Urinary bladder (tissue), 4 donors: Measurements from ENCODE around the gene TBRG1. TPM values are rescaled to one million over a fixed set of nuclear protein-coding genes. Genes with fewer than 3 reads are reported as not detected.
"Not testable (repeated sequence)": the region's sequence is repeated elsewhere in the genome, so short reads cannot be mapped to it uniquely, and the experiment has no call there.

ENCODE experiments used
- DNase-seq: peaks from one replicate; pipeline ENCODE4 v3.0.0-alpha.2; 2015; ENCODE audit errors: extremely low spot score
- H3K27ac ChIP-seq: one replicate; pipeline ENCODE4 v1.5.1; 2013; ENCODE audit warnings: low read depth, mild to moderate bottlenecking, moderate library complexity
- H3K36me3 ChIP-seq: one replicate; pipeline ENCODE4 v1.6.1; 2013; ENCODE audit warnings: mild to moderate bottlenecking, moderate library complexity; ENCODE audit not compliant: insufficient read depth
- H3K4me1 ChIP-seq: one replicate; pipeline ENCODE4 v1.6.1; 2013; ENCODE audit warnings: mild to moderate bottlenecking, moderate library complexity; ENCODE audit not compliant: insufficient read depth
- H3K4me3 ChIP-seq: one replicate; pipeline ENCODE4 v1.5.1; 2013; ENCODE audit warnings: low read depth, low read length
- WGBS: extraction: QIAGEN DNeasy Blood & Tissue Kit; methylation state at CpG from one replicate; pipeline ENCODE4 v1.1.7; 2013; 5-methylcytosine and 5-hydroxymethylcytosine counted together
- polyA plus RNA-seq: library from polyadenylated mRNA; stranded (reverse); fragments of 200-250 nt; gene quantifications from one replicate; pipeline ENCODE4 v1.2.3, GENCODE V29; 2013
- total RNA-seq: library from RNA; depleted of rRNA; stranded (reverse); fragments of >200 nt; gene quantifications from one replicate; pipeline ENCODE4 v1.2.3, GENCODE V29; 2014
- donor health status: healthy with polysubstance abuse.
- donor health status: healthy.

The TBRG1 gene
- total and polyA plus RNA-seq, 2 donors, result 25.0 to 32.8 TPM

DNA sequence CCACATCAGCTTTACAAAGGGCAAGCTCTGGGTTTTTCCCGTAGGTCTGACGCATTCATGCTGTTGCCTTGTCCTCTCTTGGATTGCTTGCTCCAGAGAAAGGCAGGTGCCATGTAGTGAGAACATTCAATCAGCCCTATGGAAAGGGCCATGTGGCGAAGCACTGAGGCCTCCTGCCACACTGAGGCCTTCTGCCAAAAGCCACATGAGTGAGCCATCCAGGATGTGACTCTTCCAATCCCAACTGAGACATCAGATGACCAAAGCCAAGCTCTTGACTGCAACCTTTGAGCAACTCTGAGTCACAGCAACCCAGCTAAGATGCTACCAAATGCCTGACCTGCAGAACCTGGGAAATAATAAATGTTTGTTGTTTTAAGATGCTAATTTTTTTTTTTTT, 20.5 kb upstream of the TBRG1 start:
- H3K4me1 ChIP-seq, result no peaks in the 10 kb centered on the region
- no peaks in the 10 kb centered on the region for H3K36me3 ChIP-seq
- H3K4me3 ChIP-seq, result no peak overlapping the region
- no peak for DNase-seq
- H3K27ac ChIP-seq, result no peak overlapping the region
- 67% methylated on average over 3 of the region's 3 CpGs for WGBS

DNA sequence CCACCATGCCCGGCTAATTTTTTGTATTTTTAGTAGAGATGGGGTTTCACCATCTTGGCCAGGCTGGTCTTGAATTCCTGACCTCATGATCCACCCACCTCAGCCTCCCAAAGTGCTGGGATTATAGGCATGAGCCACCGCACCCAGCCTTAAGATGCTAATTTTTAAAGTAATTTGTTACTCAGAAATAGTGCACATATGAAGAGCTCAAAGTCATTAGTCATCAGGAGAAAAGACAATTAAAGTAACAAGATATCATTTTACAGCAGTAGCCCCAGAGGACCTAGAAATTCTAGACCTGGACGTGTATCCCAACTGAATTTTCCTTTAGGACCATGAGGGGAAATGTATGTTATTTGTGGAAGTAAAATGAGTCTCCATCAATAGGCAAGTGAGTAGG, 19.9 kb upstream of the TBRG1 start:
- WGBS, result 70% methylated on average over 3 of the region's 3 CpGs
- not testable (repeated sequence) for H3K27ac ChIP-seq, DNase-seq, H3K4me3 ChIP-seq, H3K36me3 ChIP-seq, H3K4me1 ChIP-seq

DNA sequence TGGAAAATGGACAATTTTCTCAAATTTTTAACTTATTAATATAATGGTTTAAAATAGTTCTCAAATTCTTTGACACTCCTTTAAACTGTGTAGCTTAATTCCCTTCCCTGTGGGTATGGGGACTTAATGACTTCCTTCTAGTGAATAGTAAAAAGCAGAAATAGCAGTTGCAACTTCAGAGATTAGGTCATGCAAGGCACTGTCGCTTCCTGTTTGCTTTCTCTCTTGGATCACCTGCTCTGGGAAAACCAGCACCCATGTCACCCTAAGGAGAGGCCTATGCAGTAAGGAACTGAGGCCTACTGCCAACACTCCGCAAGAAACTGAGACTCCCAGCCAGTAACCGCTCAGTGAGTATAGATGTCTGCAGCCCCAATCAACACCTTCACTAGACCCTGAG, 16.9 kb upstream of the TBRG1 start:
- H3K4me3 ChIP-seq, result no peak overlapping the region
- no peaks in the 10 kb centered on the region for H3K36me3 ChIP-seq
- no peak for DNase-seq
- no peaks in the 10 kb centered on the region for H3K4me1 ChIP-seq
- H3K27ac ChIP-seq, result no peak overlapping the region
- 75% methylated on average over 3 of the region's 3 CpGs for WGBS

DNA sequence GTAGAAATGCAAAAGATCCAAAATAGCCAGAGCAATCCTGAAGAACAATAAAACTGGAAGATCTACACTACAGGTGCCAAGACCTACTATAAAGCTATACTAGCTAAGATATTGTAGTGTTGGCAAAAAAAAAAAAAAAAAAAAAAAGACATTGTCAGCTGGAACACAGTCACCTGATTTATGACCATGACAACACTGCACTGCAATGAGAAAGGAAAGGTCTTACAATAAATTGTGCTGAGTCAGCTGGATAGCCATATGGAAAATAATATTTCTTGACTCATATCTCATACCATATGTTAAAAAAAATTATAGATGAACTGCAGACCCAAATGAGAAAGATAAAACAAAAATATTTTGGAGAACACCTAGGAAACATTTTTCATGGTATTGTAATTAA, 14.5 kb upstream of the TBRG1 start:
- Histone ChIP-seq H3K4me1 (no peaks in the 10 kb centered on the region), H3K36me3 (no peaks in the 10 kb centered on the region), H3K27ac (no peak overlapping the region), H3K4me3 (no peak overlapping the region)
- no peak for DNase-seq

DNA sequence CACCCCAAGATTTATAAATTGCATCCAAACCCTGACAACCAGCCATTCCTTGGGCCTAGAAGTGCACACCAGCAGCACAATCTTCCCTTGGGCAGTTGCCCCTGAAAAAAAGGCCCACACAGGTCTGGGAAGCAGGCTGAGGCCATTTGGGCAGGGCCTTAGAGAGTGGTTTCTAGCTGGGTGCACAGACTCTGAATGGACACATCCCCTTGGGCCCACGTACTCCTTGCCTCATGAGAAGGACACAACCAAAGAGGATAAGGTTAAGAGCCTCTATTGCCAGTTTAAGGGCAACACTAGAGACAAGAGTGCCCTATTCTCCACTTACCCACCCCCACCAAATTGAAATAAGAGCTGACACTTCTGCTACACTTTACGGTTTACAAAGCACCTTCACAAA, 12.4 kb upstream of the TBRG1 start:
- H3K4me1 ChIP-seq, result no peaks in the 10 kb centered on the region
- H3K36me3 ChIP-seq, result no peaks in the 10 kb centered on the region
- no peak overlapping the region for H3K27ac ChIP-seq
- H3K4me3 ChIP-seq, result no peak overlapping the region
- 76% methylated on average over 2 of the region's 2 CpGs for WGBS
- no peak for DNase-seq

GRCh38 chr11:124611064-124611463, 11.6 kb upstream of the TBRG1 start, which contains the start of gene PANX3:
Gene PANX3 (plus strand): TSS chr11:124611428. CDS start chr11:124611557, 129 bp downstream.
- no peaks in the 10 kb centered on the region for H3K4me1 ChIP-seq
- no peak within 1 kb of the TSS for H3K27ac ChIP-seq
- DNase-seq, result no peak
- WGBS, result 72% methylated on average over 5 of the region's 5 CpGs
- H3K36me3 ChIP-seq, result no peaks in the 10 kb centered on the region
- no peak within 1 kb of the TSS for H3K4me3 ChIP-seq

DNA sequence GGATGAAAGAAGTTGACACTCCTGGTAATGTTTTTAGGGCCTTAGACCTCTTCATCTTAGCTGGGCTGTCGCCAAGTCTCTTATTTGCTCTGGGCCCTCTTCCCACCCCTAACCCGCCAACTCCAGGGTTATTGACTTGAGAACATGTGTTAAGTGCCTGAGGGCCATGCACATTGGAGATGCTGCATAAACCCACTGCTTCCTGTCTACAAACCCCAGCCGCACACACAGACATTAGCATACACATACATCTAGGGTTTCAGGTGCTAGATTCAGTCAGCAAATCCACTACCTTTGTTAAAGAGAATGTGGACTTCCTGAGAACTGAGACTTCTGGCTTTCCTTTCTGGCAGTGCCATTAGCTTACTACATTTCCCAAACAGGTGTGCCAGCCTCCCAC, 10.6 kb upstream of the TBRG1 start:
- Histone ChIP-seq H3K4me1 (no peaks in the 10 kb centered on the region), H3K4me3 (no peak overlapping the region), H3K27ac (no peak overlapping the region), H3K36me3 (no peaks in the 10 kb centered on the region)
- WGBS, result 68% methylated on average over 3 of the region's 3 CpGs
- no peak for DNase-seq

DNA sequence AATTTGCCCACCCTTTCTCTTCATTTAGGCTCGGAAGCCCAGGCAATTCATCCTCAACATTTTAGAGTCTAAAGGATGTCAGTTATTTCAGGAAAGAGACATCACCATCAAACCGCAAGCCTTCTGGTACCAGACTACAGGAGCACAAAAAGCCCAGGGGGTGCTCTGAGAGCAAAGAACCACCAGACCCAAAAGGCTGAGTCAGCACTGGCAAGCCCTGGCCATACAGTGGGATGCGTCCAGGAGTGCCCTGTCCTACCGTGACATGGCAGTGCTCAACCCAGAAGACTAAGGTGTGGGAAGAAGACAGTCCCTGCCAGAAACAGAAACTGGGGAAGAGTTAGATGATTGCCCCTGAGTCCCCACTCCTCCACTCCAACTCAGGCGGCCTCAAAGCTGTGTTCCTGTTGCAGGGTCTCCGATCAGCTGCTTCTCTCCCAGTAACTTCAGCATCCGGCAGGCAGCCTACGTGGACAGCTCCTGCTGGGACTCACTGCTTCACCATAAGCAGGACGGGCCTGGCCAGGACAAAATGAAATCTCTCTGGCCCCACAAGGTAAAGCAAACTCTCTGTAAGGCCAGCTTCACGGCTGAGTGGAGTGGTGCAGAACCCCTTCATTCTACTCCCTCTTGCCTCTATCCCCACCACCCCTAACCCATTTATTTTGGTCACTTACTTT, 10.0 kb upstream of the TBRG1 start:
- 44% methylated on average over 10 of the region's 10 CpGs for WGBS
- no peak for DNase-seq
- H3K27ac ChIP-seq, result no peak overlapping the region
- no peaks in the 10 kb centered on the region for H3K36me3 ChIP-seq
- H3K4me1 ChIP-seq, result no peaks in the 10 kb centered on the region
- H3K4me3 ChIP-seq, result no peak overlapping the region

DNA sequence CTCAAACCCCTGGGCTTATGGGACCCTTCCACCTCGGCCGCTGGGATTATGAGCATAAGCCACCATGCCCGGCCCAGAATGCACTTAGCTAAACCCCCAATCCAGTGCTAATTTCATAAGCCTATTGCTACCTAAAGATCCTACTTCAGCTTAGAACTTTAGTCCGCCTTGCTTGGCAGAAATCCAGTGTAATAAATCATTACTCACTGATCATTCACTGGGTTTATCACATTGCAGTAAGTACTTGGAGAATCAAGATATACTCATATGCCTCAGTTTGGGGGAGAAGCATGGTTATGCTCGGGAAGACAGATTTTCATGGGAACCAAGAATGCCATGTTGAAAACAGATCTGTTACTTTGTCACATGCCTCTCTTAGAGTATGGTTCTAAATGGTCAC, 3.8 kb upstream of the TBRG1 start:
- DNase-seq, result no peak
- WGBS, result 72% methylated on average over 5 of the region's 5 CpGs
- Histone ChIP-seq H3K4me3 (no peak overlapping the region), H3K4me1 (no peaks in the 10 kb centered on the region), H3K36me3 (no peaks in the 10 kb centered on the region), H3K27ac (no peak overlapping the region)

GRCh38 chr11:124623861-124624525, 1.3 kb downstream of the TBRG1 start:
- Histone ChIP-seq H3K4me3 (peak overlapping the region; percentile 84), H3K36me3 (peaks cover 4% of the 10 kb centered on the region), H3K4me1 (no peaks in the 10 kb centered on the region), H3K27ac (no peak overlapping the region)
- no peak for DNase-seq
- 59% methylated on average over 4 of the region's 4 CpGs for WGBS

- peaks cover 4% of the 10 kb centered on the region for H3K36me3 ChIP-seq
- no peak overlapping the region for H3K4me3 ChIP-seq
- H3K4me1 ChIP-seq, result no peaks in the 10 kb centered on the region
- DNase-seq, result no peak
- 93% methylated on average over 3 of the region's 3 CpGs for WGBS
- H3K27ac ChIP-seq, result no peak overlapping the region
Observed at GRCh38 chr11:124625504-124626168, 3.0 kb downstream of the TBRG1 start.

DNA sequence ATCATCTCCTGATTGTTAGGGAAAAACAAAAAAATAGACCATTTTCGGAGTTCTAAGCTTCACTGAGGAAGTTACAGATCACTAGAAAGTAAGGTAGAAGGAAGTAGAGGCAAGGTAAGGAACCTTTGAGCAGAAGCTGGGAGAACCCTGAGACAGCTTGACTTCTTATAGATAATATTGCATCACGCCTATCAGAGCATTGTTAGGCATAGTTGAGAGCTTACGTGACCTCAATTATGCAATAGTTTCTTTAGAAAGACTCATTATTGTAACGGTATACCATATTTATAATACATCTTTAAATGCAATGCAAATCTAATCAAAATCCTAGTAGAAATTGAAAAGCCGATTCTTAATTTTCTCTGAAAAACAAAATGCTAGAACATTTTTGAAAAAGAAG, 4.9 kb downstream of the TBRG1 start:
- WGBS, result 92% methylated on average over 5 of the region's 5 CpGs
- H3K36me3 ChIP-seq, result peaks cover 6% of the 10 kb centered on the region

GRCh38 chr11:124629961-124630360, 7.3 kb downstream of the TBRG1 start:
- no peak overlapping the region for H3K4me3 ChIP-seq
- DNase-seq, result no peak
- peaks cover 8% of the 10 kb centered on the region for H3K36me3 ChIP-seq
- no peak overlapping the region for H3K27ac ChIP-seq
- H3K4me1 ChIP-seq, result no peaks in the 10 kb centered on the region
- WGBS, result 80% methylated on average over 4 of the region's 4 CpGs

More for the DNA sequence above, 4.9 kb downstream of the TBRG1 start:
- no peak overlapping the region for H3K4me3 ChIP-seq
- no peak for DNase-seq
- H3K4me1 ChIP-seq, result no peaks in the 10 kb centered on the region
- no peak overlapping the region for H3K27ac ChIP-seq

GRCh38 chr11:124633355-124633754, 10.7 kb downstream of the TBRG1 start:
- H3K36me3 ChIP-seq, result peaks cover 6% of the 10 kb centered on the region
- no peak for DNase-seq
- no peak overlapping the region for H3K27ac ChIP-seq
- WGBS, result 91% methylated on average over 1 of the region's 1 CpG
- H3K4me3 ChIP-seq, result no peak overlapping the region
- no peaks in the 10 kb centered on the region for H3K4me1 ChIP-seq
